ENCODE measurements around the gene C17orf107. TPM values are rescaled to one million over a fixed set of nuclear protein-coding genes. Genes with fewer than 3 reads are reported as not detected.

The C17orf107 gene
- total RNA-seq, 1 experiment from 2014 or later = 2.4 TPM

DNA sequence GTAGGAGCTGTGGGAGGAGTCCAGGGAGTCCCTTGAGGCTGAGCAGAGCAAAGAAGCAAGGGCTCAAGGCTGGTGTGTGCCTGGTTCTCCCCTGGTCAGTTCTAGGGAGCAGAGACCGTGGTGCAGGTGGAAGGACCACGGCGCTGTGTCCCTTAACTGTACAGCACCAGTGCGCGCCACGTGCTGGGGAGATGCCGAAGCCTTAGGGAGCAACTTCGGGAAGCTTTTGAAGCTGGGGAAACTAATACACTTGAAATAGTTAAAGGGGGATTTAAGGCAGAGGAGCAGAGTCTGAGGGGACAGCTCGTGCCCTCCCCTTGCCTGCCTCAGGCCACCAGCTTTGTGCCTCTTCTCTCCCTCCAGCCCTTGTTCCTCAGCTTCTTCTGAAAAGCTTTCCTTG, 38.7 kb upstream of the C17orf107 start:
- ChIA-PET CTCF (no interaction called here), POLR2A (no interaction called here)
- H3K4me1 ChIP-seq (ENCODE audit: control insufficient read depth, insufficient read depth, low read length) = no peaks in the 10 kb centered on the region; the same call in 1 of the 2 replicates
- no peaks in the 10 kb centered on the region for H3K27me3 ChIP-seq (ENCODE audit: control insufficient read depth, insufficient read depth, low read length)
- intact Hi-C loops (cut with micrococcal nuclease; ENCODE audit: unreplicated experiment) (no loop called here), in situ Hi-C loops (cut with HindIII; ENCODE audit: low pct_unique_long_range_greater_than_20kb, low sequenced_read_pairs) (no loop called here)
- BruUV-seq (replicated peaks) = no TSS peak
- no peak overlapping the region for H3K4me3 ChIP-seq (ENCODE audit: low read depth in 2 of 2, low read length in 2 of 2)
- no peak for DNase-seq (ENCODE audit: low read depth, low spot score)
- H3K27ac ChIP-seq (ENCODE audit: low read length) = no peak overlapping the region
- TF ChIP-seq POLR2AphosphoS5 (IDR thresholded peaks at IDR 0.05; ENCODE audit: low read depth, low read length) = no peak
- no peak for TF ChIP-seq SIN3A (IDR thresholded peaks at IDR 0.05; ENCODE audit: borderline replicate concordance, insufficient read depth, low read depth, low read length)
- TF ChIP-seq TCF7L2 (IDR thresholded peaks at IDR 0.05; ENCODE audit: low read depth, low read length) = no peak
- TF ChIP-seq, protein P1, sequence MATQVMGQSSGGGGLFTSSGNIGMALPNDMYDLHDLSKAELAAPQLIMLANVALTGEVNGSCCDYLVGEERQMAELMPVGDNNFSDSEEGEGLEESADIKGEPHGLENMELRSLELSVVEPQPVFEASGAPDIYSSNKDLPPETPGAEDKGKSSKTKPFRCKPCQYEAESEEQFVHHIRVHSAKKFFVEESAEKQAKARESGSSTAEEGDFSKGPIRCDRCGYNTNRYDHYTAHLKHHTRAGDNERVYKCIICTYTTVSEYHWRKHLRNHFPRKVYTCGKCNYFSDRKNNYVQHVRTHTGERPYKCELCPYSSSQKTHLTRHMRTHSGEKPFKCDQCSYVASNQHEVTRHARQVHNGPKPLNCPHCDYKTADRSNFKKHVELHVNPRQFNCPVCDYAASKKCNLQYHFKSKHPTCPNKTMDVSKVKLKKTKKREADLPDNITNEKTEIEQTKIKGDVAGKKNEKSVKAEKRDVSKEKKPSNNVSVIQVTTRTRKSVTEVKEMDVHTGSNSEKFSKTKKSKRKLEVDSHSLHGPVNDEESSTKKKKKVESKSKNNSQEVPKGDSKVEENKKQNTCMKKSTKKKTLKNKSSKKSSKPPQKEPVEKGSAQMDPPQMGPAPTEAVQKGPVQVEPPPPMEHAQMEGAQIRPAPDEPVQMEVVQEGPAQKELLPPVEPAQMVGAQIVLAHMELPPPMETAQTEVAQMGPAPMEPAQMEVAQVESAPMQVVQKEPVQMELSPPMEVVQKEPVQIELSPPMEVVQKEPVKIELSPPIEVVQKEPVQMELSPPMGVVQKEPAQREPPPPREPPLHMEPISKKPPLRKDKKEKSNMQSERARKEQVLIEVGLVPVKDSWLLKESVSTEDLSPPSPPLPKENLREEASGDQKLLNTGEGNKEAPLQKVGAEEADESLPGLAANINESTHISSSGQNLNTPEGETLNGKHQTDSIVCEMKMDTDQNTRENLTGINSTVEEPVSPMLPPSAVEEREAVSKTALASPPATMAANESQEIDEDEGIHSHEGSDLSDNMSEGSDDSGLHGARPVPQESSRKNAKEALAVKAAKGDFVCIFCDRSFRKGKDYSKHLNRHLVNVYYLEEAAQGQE (IDR thresholded peaks at IDR 0.05; ENCODE audit: insufficient read depth in 1 of 2, low read depth in 2 of 2, low read length in 1 of 2) = no peak
- TF ChIP-seq, protein P2, sequence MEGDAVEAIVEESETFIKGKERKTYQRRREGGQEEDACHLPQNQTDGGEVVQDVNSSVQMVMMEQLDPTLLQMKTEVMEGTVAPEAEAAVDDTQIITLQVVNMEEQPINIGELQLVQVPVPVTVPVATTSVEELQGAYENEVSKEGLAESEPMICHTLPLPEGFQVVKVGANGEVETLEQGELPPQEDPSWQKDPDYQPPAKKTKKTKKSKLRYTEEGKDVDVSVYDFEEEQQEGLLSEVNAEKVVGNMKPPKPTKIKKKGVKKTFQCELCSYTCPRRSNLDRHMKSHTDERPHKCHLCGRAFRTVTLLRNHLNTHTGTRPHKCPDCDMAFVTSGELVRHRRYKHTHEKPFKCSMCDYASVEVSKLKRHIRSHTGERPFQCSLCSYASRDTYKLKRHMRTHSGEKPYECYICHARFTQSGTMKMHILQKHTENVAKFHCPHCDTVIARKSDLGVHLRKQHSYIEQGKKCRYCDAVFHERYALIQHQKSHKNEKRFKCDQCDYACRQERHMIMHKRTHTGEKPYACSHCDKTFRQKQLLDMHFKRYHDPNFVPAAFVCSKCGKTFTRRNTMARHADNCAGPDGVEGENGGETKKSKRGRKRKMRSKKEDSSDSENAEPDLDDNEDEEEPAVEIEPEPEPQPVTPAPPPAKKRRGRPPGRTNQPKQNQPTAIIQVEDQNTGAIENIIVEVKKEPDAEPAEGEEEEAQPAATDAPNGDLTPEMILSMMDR (IDR thresholded peaks at IDR 0.05) = no peak
- no peaks in the 10 kb centered on the region for H3K36me3 ChIP-seq (ENCODE audit: control insufficient read depth, insufficient read depth, low read length)
- no peaks in the 10 kb centered on the region for H3K9me3 ChIP-seq (ENCODE audit: control insufficient read depth, insufficient read depth, low read depth, low read length)
- no peak for ATAC-seq

DNA sequence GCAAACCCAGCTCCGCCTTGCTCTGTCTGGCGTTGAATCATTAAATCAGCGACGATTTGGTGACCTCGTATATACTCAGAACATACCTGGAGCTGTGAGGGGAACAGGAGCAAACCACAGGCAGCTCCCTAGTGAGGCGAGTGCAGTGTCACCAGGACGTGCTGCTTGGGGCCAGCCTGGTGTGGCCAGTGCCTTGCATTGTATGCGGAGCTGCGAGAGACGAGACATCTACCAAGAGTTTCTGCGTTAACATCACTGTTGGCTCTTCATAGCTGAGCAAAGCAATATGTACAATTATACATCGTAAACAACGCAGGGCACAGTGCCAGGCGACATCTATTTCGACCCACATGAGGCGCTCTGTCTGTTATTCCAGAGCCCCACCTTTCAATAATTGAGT, 38.3 kb upstream of the C17orf107 start:
- in situ Hi-C loops (cut with HindIII; ENCODE audit: low pct_unique_long_range_greater_than_20kb, low sequenced_read_pairs) (no loop called here), intact Hi-C loops (cut with micrococcal nuclease; ENCODE audit: unreplicated experiment) (no loop called here)
- Histone ChIP-seq H3K27me3 (ENCODE audit: control insufficient read depth, insufficient read depth, low read length) (no peaks in the 10 kb centered on the region), H3K4me3 (ENCODE audit: low read depth in 2 of 2, low read length in 2 of 2) (no peak overlapping the region), H3K4me1 (ENCODE audit: control insufficient read depth, insufficient read depth, low read length) (no peaks in the 10 kb centered on the region; the same call in 1 of the 2 replicates), H3K27ac (ENCODE audit: low read length) (no peak overlapping the region), H3K36me3 (ENCODE audit: control insufficient read depth, insufficient read depth, low read length) (no peaks in the 10 kb centered on the region), H3K9me3 (ENCODE audit: control insufficient read depth, insufficient read depth, low read depth, low read length) (no peaks in the 10 kb centered on the region)
- ATAC-seq (no peak), DNase-seq (ENCODE audit: low read depth, low spot score) (no peak)
- POLR2A ChIA-PET = no interaction called here
- TF ChIP-seq TCF7L2 (IDR thresholded peaks at IDR 0.05; ENCODE audit: low read depth, low read length) (no peak), SIN3A (IDR thresholded peaks at IDR 0.05; ENCODE audit: borderline replicate concordance, insufficient read depth, low read depth, low read length) (no peak), POLR2AphosphoS5 (IDR thresholded peaks at IDR 0.05; ENCODE audit: low read depth, low read length) (no peak)
- TF ChIP-seq, protein P2 (IDR thresholded peaks at IDR 0.05) = no peak
- CTCF ChIA-PET = no interaction called here
- BruUV-seq (replicated peaks) = no TSS peak
